Hematopoietic multipotent progenitor cell treated with erythropoietin and hydrocortisone succinate and interleukin-3 and kit ligand, for 15 days (in vitro differentiated cells): Measurements from ENCODE around the gene LARGE1.
"Not testable (repeated sequence)": the region's sequence is repeated elsewhere in the genome, so short reads cannot be mapped to it uniquely, and the experiment has no call there.

Experiments used
- DNase-seq: peaks from one replicate; pipeline ENCODE4 v3.0.0-alpha.2; 2015; ENCODE audit warnings: low spot score

Gene LARGE1

GRCh38 chr22:33593818-33594217 is 326.5 kb downstream of the LARGE1 start:
- no peak for DNase-seq

DNA sequence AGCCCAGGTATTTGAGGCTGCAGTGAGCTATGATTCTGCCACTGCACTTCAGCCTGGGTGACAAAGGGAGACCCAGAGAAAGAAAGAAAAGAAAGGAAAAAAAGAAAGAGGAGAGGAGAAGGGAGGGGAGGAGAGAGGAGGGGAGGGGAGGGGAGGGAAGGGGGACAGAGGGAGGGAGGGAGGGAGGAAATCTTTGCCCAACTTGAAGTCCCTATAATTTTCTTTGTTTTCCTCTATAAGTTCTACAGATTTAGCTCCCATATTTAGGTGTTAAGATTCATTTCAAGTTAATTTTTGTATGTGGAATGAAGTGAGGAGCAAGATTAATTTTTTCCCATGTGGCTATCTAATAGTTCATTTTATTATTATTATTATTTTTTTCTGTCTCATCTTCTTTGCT is 328.3 kb downstream of the LARGE1 start:
- DNase-seq: no peak

DNA sequence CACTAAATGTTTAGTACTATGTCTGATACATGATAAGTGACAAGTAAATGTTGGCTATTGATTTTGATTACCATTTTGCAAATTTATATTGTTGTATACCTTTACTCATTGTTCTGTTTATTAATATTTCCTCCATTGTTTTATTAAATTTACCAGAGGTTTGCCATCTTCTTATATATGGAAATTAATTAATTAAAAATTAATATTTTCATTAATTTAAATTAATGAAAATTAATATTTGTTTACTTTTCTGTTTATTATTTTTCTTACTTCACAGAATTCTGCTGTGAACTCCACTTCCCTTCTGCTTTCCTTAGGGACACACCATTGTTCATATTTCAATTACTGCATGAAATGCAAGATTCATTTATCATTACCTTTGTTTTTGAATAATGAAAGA is 331.0 kb downstream of the LARGE1 start:
- DNase-seq: no peak

- DNase-seq: no peak
Observed at GRCh38 chr22:33588860-33589259, 331.4 kb downstream of the LARGE1 start.

DNA sequence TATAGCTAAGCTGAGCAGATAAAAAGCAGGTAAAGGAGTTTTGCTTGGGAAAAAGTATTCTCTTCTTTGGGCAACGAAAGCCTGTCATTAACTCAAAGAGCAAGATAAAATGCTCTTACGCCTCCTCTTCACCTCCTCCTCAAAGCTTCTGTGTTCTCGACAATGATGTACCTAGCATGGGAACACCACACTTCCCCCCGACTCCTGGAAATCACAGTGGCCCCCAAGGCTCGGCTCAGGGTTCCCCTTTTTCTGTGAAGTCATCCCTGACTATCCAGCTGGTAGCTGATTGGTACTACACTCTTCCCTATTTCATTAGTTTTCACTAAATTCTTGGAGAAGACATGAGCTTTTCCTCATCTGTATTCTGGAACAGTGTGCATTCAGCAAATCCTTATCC is 336.1 kb downstream of the LARGE1 start:
- DNase-seq: no peak

GRCh38 chr22:33582822-33583400 is 337.4 kb downstream of the LARGE1 start:
- no peak for DNase-seq

DNA sequence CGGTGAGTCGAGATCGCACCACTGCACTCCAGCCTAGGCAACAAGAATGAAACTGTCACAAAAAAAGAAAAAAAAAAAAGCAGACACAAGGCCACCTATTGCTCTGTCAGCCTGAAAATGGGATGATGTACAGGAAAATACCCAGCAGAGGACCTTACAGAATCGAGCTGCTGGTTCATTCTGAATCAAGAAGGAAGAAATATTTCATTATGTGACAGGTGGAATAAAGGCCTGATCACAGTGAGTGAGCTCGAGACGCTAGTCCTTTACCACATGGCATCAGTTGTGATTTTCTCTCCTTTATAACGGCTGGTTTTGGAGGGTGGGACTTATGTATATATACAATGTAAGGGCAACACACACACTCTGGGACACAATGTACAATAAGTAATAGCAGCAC is 340.0 kb downstream of the LARGE1 start:
- no peak for DNase-seq

GRCh38 chr22:33579448-33580093 is 340.7 kb downstream of the LARGE1 start:
- DNase-seq: peak; percentile 6

GRCh38 chr22:33578752-33579151 is 341.5 kb downstream of the LARGE1 start:
- DNase-seq: no peak

DNA sequence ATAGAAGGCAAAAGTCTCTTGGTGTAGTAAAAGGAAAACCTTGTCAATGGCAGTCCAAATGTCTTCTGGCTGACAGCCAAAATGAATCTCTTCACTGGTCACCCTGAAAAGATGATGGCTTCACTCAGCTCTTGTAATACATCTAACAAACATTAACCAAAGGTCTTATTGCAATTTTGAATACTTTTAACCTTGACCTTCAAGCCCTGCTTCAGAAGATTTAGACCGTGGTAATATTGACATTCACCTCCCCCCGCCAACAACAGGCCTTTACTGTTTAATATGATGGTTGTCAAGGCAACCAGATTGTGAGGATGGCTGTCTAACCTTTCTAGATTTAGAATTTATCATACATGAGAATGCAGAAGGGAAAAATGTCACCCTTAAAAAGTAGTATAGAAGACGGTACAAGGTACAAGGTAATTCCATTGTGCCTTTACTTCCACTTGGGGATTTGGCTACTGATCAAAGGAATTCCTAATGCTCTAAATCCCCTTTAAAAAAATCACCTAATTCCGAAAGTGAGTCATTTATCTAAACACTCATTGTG is 342.3 kb downstream of the LARGE1 start:
- DNase-seq: no peak

GRCh38 chr22:33576205-33576604 is 344.1 kb downstream of the LARGE1 start:
- DNase-seq: no peak

GRCh38 chr22:33575771-33576170 is 344.5 kb downstream of the LARGE1 start:
- no peak for DNase-seq

- DNase-seq: no peak
Observed at GRCh38 chr22:33575041-33575440, 345.2 kb downstream of the LARGE1 start.

GRCh38 chr22:33573479-33573878 is 346.8 kb downstream of the LARGE1 start:
- DNase-seq: no peak

DNA sequence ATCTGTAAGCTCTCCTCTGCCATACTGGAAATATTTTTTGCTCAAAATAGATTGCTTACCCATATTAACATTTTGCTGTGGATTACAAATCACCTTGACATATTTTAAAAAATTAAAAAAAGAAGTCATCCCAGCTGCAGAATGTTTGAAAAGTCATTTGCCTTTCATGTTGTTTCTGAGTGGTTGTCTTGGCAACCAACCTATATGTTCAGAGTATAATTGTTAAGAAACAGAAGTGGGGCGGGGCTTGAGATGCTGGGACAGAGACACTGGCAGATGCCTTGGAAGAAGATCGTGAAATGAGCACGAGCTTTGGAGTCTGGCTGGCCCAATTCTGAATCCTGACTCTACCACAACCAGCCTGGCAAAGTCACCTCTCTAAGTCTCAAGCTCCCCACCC is 348.2 kb downstream of the LARGE1 start:
- no peak for DNase-seq

DNA sequence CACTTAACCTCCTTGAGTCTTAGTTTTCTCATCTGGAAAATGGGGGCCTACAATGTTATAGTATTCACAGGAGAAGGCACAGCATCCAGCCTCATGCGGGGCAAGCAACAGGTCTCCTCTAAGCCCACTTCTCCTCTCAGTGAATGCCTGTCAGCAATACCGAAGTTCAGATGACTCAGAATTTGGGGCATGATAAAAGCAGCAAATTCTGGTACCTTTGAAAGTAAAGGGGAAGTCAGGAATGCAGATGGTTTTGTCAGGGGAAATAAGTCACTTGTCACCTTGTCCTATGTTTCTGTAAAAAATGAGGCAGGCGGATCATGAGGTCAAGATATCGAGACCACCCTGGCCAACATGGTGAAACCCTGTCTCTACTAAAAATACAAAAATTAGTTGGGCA is 350.2 kb downstream of the LARGE1 start:
- no peak for DNase-seq

DNA sequence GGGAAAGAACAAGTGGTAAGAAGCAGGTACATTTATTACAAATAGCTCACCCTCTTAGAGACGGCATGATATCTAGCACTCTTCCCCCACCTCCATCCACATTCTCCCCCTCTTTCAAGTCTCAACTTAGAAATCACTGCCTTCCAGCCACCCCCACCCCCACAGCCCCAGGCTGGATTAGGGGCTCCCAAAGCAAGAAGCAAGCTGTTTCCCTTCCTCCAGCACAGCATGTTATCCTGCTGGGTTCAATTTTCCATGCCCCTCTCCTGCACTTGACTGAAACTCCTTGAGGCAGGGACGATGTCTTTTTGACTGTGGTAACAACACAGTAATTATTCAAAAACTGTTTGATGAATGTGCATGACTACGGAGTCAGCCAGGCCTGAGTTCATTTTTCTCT is 350.7 kb downstream of the LARGE1 start:
- DNase-seq: no peak

DNA sequence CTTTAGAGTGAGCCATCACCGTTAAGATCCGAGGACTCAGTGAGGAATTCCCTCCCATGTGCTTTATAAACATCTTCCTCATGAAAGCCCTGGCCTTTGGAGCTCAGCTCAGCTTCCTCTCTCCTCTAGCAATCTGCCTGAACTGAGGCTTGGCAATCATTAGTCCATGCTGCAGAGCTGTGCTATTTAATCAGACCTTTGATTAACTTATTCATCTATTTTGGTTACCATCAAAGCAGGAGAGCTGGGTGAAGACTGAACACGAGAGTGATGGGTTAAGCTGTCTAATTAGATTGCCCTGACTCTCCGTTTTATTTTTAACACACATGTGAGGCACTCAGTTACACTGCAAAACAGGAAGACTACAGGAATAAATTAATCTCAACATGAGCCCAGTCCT is 351.3 kb downstream of the LARGE1 start:
- no peak for DNase-seq

- DNase-seq: not testable (repeated sequence)
Observed at GRCh38 chr22:33566495-33566894, 353.8 kb downstream of the LARGE1 start.

- DNase-seq: no peak
Observed at GRCh38 chr22:33565580-33565995, 354.7 kb downstream of the LARGE1 start.

- no peak for DNase-seq
Observed at GRCh38 chr22:33564683-33565082, 355.6 kb downstream of the LARGE1 start.

GRCh38 chr22:33563220-33563964 is 356.9 kb downstream of the LARGE1 start:
- DNase-seq: no peak

DNA sequence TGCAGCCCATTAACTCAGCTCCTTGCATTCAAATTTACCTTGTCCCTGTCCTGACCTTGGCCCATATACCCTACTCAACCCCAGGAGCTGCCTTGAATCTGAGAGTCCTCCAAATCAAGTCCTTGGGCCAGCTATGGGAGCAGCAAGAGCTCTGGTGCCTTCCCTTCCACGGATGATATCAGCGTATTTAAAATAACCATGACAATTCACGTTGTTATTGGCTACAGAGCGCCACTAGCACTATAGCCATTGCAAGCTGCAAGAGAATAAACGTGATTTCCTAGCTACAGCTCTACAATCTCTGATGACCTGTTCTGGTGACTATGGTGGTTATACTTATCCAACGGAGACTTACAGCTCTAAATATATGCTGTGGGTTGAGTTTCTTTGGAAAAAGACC is 357.8 kb downstream of the LARGE1 start:
- no peak for DNase-seq
